GM12875 (cell line): ENCODE measurements around the gene CD200R1.

Source experiments
- H3K4me3 ChIP-seq: one replicate; pipeline ENCODE4 v1.5.1; 2011; ENCODE audit warnings: low read depth, low read length, control low read depth
- CTCF ChIP-seq: IDR thresholded peaks from 2 replicates; pipeline ENCODE4 v1.5.1; 2011; ENCODE audit warnings: low read depth, mild to moderate bottlenecking, control low read depth, inconsistent platforms, low read length, moderate library complexity, borderline replicate concordance; ENCODE audit not compliant: insufficient read depth

Gene CD200R1

GRCh38 chr3:113006359-113007056 lies 31.6 kb upstream of the CD200R1 start:
- no peak for TF ChIP-seq CTCF
- H3K4me3 ChIP-seq: no peak overlapping the region

- H3K4me3 ChIP-seq: no peak overlapping the region
- TF ChIP-seq CTCF: no peak
Observed at GRCh38 chr3:113005611-113006010, 30.7 kb upstream of the CD200R1 start.

GRCh38 chr3:113002679-113003078 lies 27.8 kb upstream of the CD200R1 start:
- TF ChIP-seq CTCF: no peak
- no peak overlapping the region for H3K4me3 ChIP-seq

GRCh38 chr3:113002037-113002436 lies 27.1 kb upstream of the CD200R1 start:
- no peak overlapping the region for H3K4me3 ChIP-seq
- TF ChIP-seq CTCF: no peak

GRCh38 chr3:113000691-113001090 lies 25.8 kb upstream of the CD200R1 start:
- no peak overlapping the region for H3K4me3 ChIP-seq
- no peak for TF ChIP-seq CTCF

- H3K4me3 ChIP-seq: no peak overlapping the region
- TF ChIP-seq CTCF: no peak
Observed at GRCh38 chr3:112995800-112996199, 20.9 kb upstream of the CD200R1 start.
